Suprapubic skin (tissue), 4 donors: ENCODE data around the gene PIGN.

ENCODE experiments used
- CTCF ChIP-seq, 2 donors: fragments of 200-600 bp in 1 of 2; fragments of 450-650 bp in 1 of 2; sonication (generic) in 1 of 2; IDR thresholded peaks; one replicate each; pipeline ENCODE4 v1.5.1; 2016 to 2019; ENCODE audit warnings: antibody characterized with exemption in 2 of 2, mild to moderate bottlenecking in 1 of 2, moderate library complexity in 1 of 2
- EP300 ChIP-seq: sonication (generic); formaldehyde crosslinking; IDR thresholded peaks from one replicate; pipeline ENCODE4 v1.6.1; 2017; ENCODE audit warnings: antibody characterized with exemption
- POLR2A ChIP-seq, 2 donors: fragments of 450-650 bp; IDR thresholded peaks; one replicate each; pipeline ENCODE4 v1.6.1; 2017; ENCODE audit warnings: antibody characterized with exemption in 2 of 2, mild to moderate bottlenecking in 2 of 2, moderate library complexity in 2 of 2
- POLR2AphosphoS5 ChIP-seq, 3 donors: sonication (generic); formaldehyde crosslinking; IDR thresholded peaks; one replicate each; pipeline ENCODE4 v1.6.1; 2017; ENCODE audit warnings: antibody characterized with exemption in 3 of 3

- TF ChIP-seq POLR2A (IDR thresholded peaks at IDR 0.05) (no peak), CTCF (IDR thresholded peaks at IDR 0.05) (no peak), EP300 (no peak), POLR2AphosphoS5 (IDR thresholded peaks at IDR 0.05) (no peak)
Measured at GRCh38 chr18:62164855-62165487, 21.9 kb downstream of the PIGN start.
